Testis (tissue), 2 donors: ENCODE results near the gene CATSPERE.

Source experiments
- CTCF ChIP-seq, 3 experiments: fragments of 450-650 bp in 2 of 3; fragments of 200-600 bp in 1 of 3; sonication (generic) in 1 of 3; IDR thresholded peaks; one replicate each; pipeline ENCODE4 v1.5.1; 2016 to 2019; ENCODE audit warnings: antibody characterized with exemption in 3 of 3, mild to moderate bottlenecking in 2 of 3, moderate library complexity in 1 of 3
- POLR2A ChIP-seq: fragments of 450-650 bp; IDR thresholded peaks from one replicate; pipeline ENCODE4 v1.6.1; 2017; ENCODE audit warnings: antibody characterized with exemption, mild to moderate bottlenecking, moderate library complexity

- TF ChIP-seq CTCF (IDR thresholded peaks at IDR 0.05) (no peak), POLR2A (no peak)
Observed at GRCh38 chr1:244590670-244591069, 129.6 kb downstream of the CATSPERE start.
